GM18519 (cell line): ENCODE results near the gene PCDH17.

Experiments used
- ATAC-seq: cut with Tn5 transposase; IDR thresholded peaks from one replicate; pipeline ENCODE4 v1.9.1; 2021; ENCODE audit warnings: mild to moderate bottlenecking, moderate library complexity; ENCODE audit not compliant: unreplicated experiment, low FRiP score

Gene PCDH17

GRCh38 chr13:57631596-57632275 is at the start of gene PCDH17:
PCDH17 (plus strand) TSS chr13:57631744; CDS start chr13:57632547, 803 bp downstream.
- no peak for ATAC-seq

GRCh38 chr13:57582032-57582431 is 49.5 kb upstream of the PCDH17 start:
- no peak for ATAC-seq

- no peak for ATAC-seq
Measured at GRCh38 chr13:57583529-57583928, 48.0 kb upstream of the PCDH17 start.

GRCh38 chr13:57588639-57589038 is 42.9 kb upstream of the PCDH17 start:
- no peak for ATAC-seq

- no peak for ATAC-seq
Measured at GRCh38 chr13:57595775-57596174, 35.8 kb upstream of the PCDH17 start.

GRCh38 chr13:57601536-57601935 is 30.0 kb upstream of the PCDH17 start:
- no peak for ATAC-seq

- no peak for ATAC-seq
Measured at GRCh38 chr13:57604442-57604841, 27.1 kb upstream of the PCDH17 start.

- ATAC-seq = no peak
Measured at GRCh38 chr13:57611969-57612368, 19.6 kb upstream of the PCDH17 start.

- no peak for ATAC-seq
Measured at GRCh38 chr13:57612568-57612967, 19.0 kb upstream of the PCDH17 start.

GRCh38 chr13:57624565-57625435 is 6.7 kb upstream of the PCDH17 start:
- ATAC-seq = peak; percentile 60

- ATAC-seq = peak; percentile 50
Measured at GRCh38 chr13:57627663-57628062, 3.9 kb upstream of the PCDH17 start.

GRCh38 chr13:57629391-57629804 is 2.1 kb upstream of the PCDH17 start:
- no peak for ATAC-seq

- no peak for ATAC-seq
Measured at GRCh38 chr13:57629821-57630235, 1.7 kb upstream of the PCDH17 start.

GRCh38 chr13:57630661-57631595 is 616 bp upstream of the PCDH17 start:
- ATAC-seq = no peak

- ATAC-seq = no peak
Measured at GRCh38 chr13:57632276-57633140, 964 bp downstream of the PCDH17 start.

- ATAC-seq = no peak
Measured at GRCh38 chr13:57633141-57633949, 1.8 kb downstream of the PCDH17 start.

- ATAC-seq = no peak
Measured at GRCh38 chr13:57633950-57634838, 2.6 kb downstream of the PCDH17 start.

GRCh38 chr13:57634839-57635165 is 3.3 kb downstream of the PCDH17 start:
- no peak for ATAC-seq
